Suprapubic skin (tissue), 4 donors: ENCODE data around the gene EXPH5. TPM values are rescaled to one million over a fixed set of nuclear protein-coding genes. Genes with fewer than 3 reads are reported as not detected.

ENCODE experiments used
- DNase-seq, 2 donors: peaks; one replicate each; pipeline ENCODE4 v3.0.0-alpha.2; 2019; ENCODE audit warnings: low spot score in 2 of 2
- H3K27ac ChIP-seq: fragments of 200-600 bp; sonication (generic); one replicate; pipeline ENCODE4 v1.5.1; 2019
- H3K27me3 ChIP-seq: fragments of 200-600 bp; sonication (generic); one replicate; pipeline ENCODE4 v1.5.1; 2019
- H3K36me3 ChIP-seq: fragments of 200-600 bp; sonication (generic); one replicate; pipeline ENCODE4 v1.5.1; 2019
- H3K4me1 ChIP-seq: fragments of 200-600 bp; sonication (generic); one replicate; pipeline ENCODE4 v1.5.1; 2019
- H3K4me3 ChIP-seq: fragments of 200-600 bp; sonication (generic); one replicate; pipeline ENCODE4 v1.5.1; 2019; ENCODE audit warnings: mild to moderate bottlenecking
- H3K9me3 ChIP-seq: fragments of 200-600 bp; sonication (generic); one replicate; pipeline ENCODE4 v1.5.1; 2019
- EP300 ChIP-seq: sonication (generic); formaldehyde crosslinking; IDR thresholded peaks from one replicate; pipeline ENCODE4 v1.6.1; 2017; ENCODE audit warnings: antibody characterized with exemption
- POLR2A ChIP-seq, 2 donors: fragments of 450-650 bp; IDR thresholded peaks; one replicate each; pipeline ENCODE4 v1.6.1; 2017; ENCODE audit warnings: antibody characterized with exemption in 2 of 2, mild to moderate bottlenecking in 2 of 2, moderate library complexity in 2 of 2
- POLR2AphosphoS5 ChIP-seq, 3 donors: sonication (generic); formaldehyde crosslinking; IDR thresholded peaks; one replicate each; pipeline ENCODE4 v1.6.1; 2017; ENCODE audit warnings: antibody characterized with exemption in 3 of 3
- WGBS: methylation state at CpG from one replicate; pipeline ENCODE4 v1.1.5; 2018; 5-methylcytosine and 5-hydroxymethylcytosine counted together
- total RNA-seq, 4 donors: library from RNA; depleted of rRNA; stranded (reverse); fragments of >200 nt; gene quantifications; one replicate each; pipeline ENCODE4 v1.1.0, GENCODE V29; 2016
- TF ChIP-seq, protein P1 (sequence below), 2 donors: fragments of 200-600 bp in 1 of 2; fragments of 450-650 bp in 1 of 2; sonication (generic) in 1 of 2; IDR thresholded peaks; one replicate each; pipeline ENCODE4 v1.5.1; 2016 to 2019; ENCODE audit warnings: antibody characterized with exemption in 2 of 2, mild to moderate bottlenecking in 1 of 2, moderate library complexity in 1 of 2

The EXPH5 gene
- total RNA-seq, 4 donors from 2014 or later = 120 to 232 (median 149) TPM

GRCh38 chr11:108466405-108466804, 127.2 kb downstream of the EXPH5 start:
- H3K27me3 ChIP-seq = no peaks in the 10 kb centered on the region
- peaks cover 8% of the 10 kb centered on the region for H3K4me1 ChIP-seq
- WGBS = 42% methylated on average over 7 of the region's 7 CpGs
- no peaks in the 10 kb centered on the region for H3K36me3 ChIP-seq
- TF ChIP-seq EP300 = no peak
- no peak for TF ChIP-seq POLR2AphosphoS5 (IDR thresholded peaks at IDR 0.05)
- no peak for TF ChIP-seq POLR2A (IDR thresholded peaks at IDR 0.05)
- TF ChIP-seq, protein P1, sequence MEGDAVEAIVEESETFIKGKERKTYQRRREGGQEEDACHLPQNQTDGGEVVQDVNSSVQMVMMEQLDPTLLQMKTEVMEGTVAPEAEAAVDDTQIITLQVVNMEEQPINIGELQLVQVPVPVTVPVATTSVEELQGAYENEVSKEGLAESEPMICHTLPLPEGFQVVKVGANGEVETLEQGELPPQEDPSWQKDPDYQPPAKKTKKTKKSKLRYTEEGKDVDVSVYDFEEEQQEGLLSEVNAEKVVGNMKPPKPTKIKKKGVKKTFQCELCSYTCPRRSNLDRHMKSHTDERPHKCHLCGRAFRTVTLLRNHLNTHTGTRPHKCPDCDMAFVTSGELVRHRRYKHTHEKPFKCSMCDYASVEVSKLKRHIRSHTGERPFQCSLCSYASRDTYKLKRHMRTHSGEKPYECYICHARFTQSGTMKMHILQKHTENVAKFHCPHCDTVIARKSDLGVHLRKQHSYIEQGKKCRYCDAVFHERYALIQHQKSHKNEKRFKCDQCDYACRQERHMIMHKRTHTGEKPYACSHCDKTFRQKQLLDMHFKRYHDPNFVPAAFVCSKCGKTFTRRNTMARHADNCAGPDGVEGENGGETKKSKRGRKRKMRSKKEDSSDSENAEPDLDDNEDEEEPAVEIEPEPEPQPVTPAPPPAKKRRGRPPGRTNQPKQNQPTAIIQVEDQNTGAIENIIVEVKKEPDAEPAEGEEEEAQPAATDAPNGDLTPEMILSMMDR (IDR thresholded peaks at IDR 0.05) = no peak
- peak overlapping the region; percentile 99 for H3K27ac ChIP-seq
- H3K9me3 ChIP-seq = no peaks in the 10 kb centered on the region
- peak overlapping the region; percentile 69 for H3K4me3 ChIP-seq
- DNase-seq = no peak

Other genes starting within 250 kb of the EXPH5 start
- 1 to 10 TPM in 2 of 4 donors, under 1 TPM in 2; 0.30 to 3.8 (median 1.8) TPM for gene C11orf65, start 126.2 kb downstream of the EXPH5 start, total RNA-seq
- gene POGLUT3, start 95.4 kb downstream of the EXPH5 start, total RNA-seq = 10 to 100 TPM in 3 of 4 donors, 1 to 10 TPM in 1; 7.5 to 18.8 (median 14.4) TPM
- gene DDX10, start 71.3 kb upstream of the EXPH5 start, total RNA-seq = 10 to 100 TPM; 21.9 to 30.7 (median 27.2) TPM